GM21529 (cell line): ENCODE data around the gene PAX8.

Experiments
- ATAC-seq: cut with Tn5 transposase; IDR thresholded peaks from one replicate; pipeline ENCODE4 v1.9.1; 2021; ENCODE audit not compliant: unreplicated experiment

The PAX8 gene

GRCh38 chr2:113186433-113186796 is 92.3 kb downstream of the PAX8 start:
- ATAC-seq: no peak

- no peak for ATAC-seq
Measured at GRCh38 chr2:113185664-113186432, 92.9 kb downstream of the PAX8 start.

- ATAC-seq: no peak
Measured at GRCh38 chr2:113184531-113185230, 94.0 kb downstream of the PAX8 start.

GRCh38 chr2:113183703-113184102 is 95.0 kb downstream of the PAX8 start:
- ATAC-seq: no peak

GRCh38 chr2:113183264-113183663 is 95.5 kb downstream of the PAX8 start:
- ATAC-seq: no peak

GRCh38 chr2:113182471-113183260 is 96.1 kb downstream of the PAX8 start:
- ATAC-seq: no peak

- ATAC-seq: no peak
Measured at GRCh38 chr2:113181258-113182051, 97.3 kb downstream of the PAX8 start.

GRCh38 chr2:113180131-113180946 is 98.4 kb downstream of the PAX8 start:
- no peak for ATAC-seq

GRCh38 chr2:113179446-113180045 is 99.2 kb downstream of the PAX8 start:
- no peak for ATAC-seq

GRCh38 chr2:113178891-113179290 is 99.8 kb downstream of the PAX8 start:
- no peak for ATAC-seq

- no peak for ATAC-seq
Measured at GRCh38 chr2:113178069-113178746, 100.5 kb downstream of the PAX8 start.

- no peak for ATAC-seq
Measured at GRCh38 chr2:113176696-113177355, 101.9 kb downstream of the PAX8 start.

- ATAC-seq: no peak
Measured at GRCh38 chr2:113175736-113176695, 102.7 kb downstream of the PAX8 start.

- peak; percentile 71 for ATAC-seq
Measured at GRCh38 chr2:113175042-113175628, 103.6 kb downstream of the PAX8 start.

- ATAC-seq: no peak
Measured at GRCh38 chr2:113174376-113174750, 104.4 kb downstream of the PAX8 start.

- peak; percentile 79 for ATAC-seq
Measured at GRCh38 chr2:113173542-113174375, 105.0 kb downstream of the PAX8 start, which contains the start of gene PSD4. Gene PSD4 (plus strand): TSS chr2:113173971. CDS start chr2:113182457, 8,486 bp downstream.
